Liver (tissue), 9 donors: ENCODE results near the gene GPATCH3. TPM values are rescaled to one million over a fixed set of nuclear protein-coding genes. Genes with fewer than 3 reads are reported as not detected.

Experiments used
- DNase-seq: peaks from one replicate; pipeline ENCODE4 v3.0.0-alpha.2; 2017; ENCODE audit warnings: low spot score
- H3K27ac ChIP-seq, 2 donors: one replicate each; pipeline ENCODE4 v1.7.0; 2013; ENCODE audit warnings: inconsistent platforms in 2 of 2, low read length in 2 of 2, control low read depth in 1 of 2, low read depth in 1 of 2, mild to moderate bottlenecking in 1 of 2
- H3K27me3 ChIP-seq, 4 donors: one replicate each; pipeline versions ENCODE4 v1.6.1 to v1.7.0; 2013; ENCODE audit warnings: low read length in 3 of 4, inconsistent platforms in 1 of 4, mild to moderate bottlenecking in 1 of 4, moderate library complexity in 1 of 4; ENCODE audit not compliant: control insufficient read depth in 4 of 4, insufficient read depth in 4 of 4
- H3K36me3 ChIP-seq, 4 donors: one replicate each; pipeline versions ENCODE4 v1.6.1 to v1.7.0; 2013; ENCODE audit warnings: low read length in 3 of 4, mild to moderate bottlenecking in 3 of 4, low read depth in 1 of 4, moderate library complexity in 1 of 4; ENCODE audit not compliant: control insufficient read depth in 4 of 4, insufficient read depth in 3 of 4
- H3K4me1 ChIP-seq, 4 donors: one replicate each; pipeline versions ENCODE4 v1.6.1 to v1.7.0; 2013; ENCODE audit warnings: low read length in 3 of 4, mild to moderate bottlenecking in 3 of 4, moderate library complexity in 1 of 4; ENCODE audit not compliant: control insufficient read depth in 4 of 4, insufficient read depth in 4 of 4
- H3K4me3 ChIP-seq, 3 donors: one replicate each; pipeline versions ENCODE4 v1.6.1 to v1.7.0; 2013; ENCODE audit warnings: low read length in 3 of 3, control low read depth in 1 of 3, low read depth in 1 of 3, mild to moderate bottlenecking in 1 of 3
- H3K9ac ChIP-seq, 2 donors: one replicate each; pipeline ENCODE4 v1.7.0; 2013; ENCODE audit warnings: low read length in 2 of 2, mild to moderate bottlenecking in 2 of 2, moderate library complexity in 2 of 2, control low read depth in 1 of 2, low read depth in 1 of 2
- H3K9me3 ChIP-seq, 4 donors: one replicate each; pipeline versions ENCODE4 v1.6.1 to v1.7.0; 2013; ENCODE audit warnings: low read length in 3 of 4; ENCODE audit not compliant: control insufficient read depth in 4 of 4
- ATF3 ChIP-seq: IDR thresholded peaks from 2 replicates; pipeline ENCODE4 v1.6.1; 2016; ENCODE audit warnings: antibody characterized with exemption
- CTCF ChIP-seq: fragments of 150-350 bp; IDR thresholded peaks from 2 replicates; pipeline ENCODE4 v1.5.1; 2017; ENCODE audit warnings: improper control_type of control experiment, low read depth, low read length; ENCODE audit not compliant: missing input control
- EGR1 ChIP-seq, 2 donors: IDR thresholded peaks; 2 replicates each; pipeline ENCODE4 v1.6.1; 2016 to 2018; ENCODE audit warnings: antibody characterized with exemption in 2 of 2, low read depth in 2 of 2
- FOXA1 ChIP-seq: IDR thresholded peaks from 2 replicates; pipeline ENCODE4 v1.6.1; 2016; ENCODE audit warnings: antibody characterized with exemption
- FOXA2 ChIP-seq: IDR thresholded peaks from 2 replicates; pipeline ENCODE4 v1.6.1; 2016; ENCODE audit warnings: antibody characterized with exemption
- GABPA ChIP-seq, 2 donors: IDR thresholded peaks in 1 of 2; conservative IDR thresholded peaks in 1 of 2; 2 replicates each; pipeline ENCODE4 v1.6.1; 2016; ENCODE audit warnings: antibody characterized with exemption in 2 of 2, mild to moderate bottlenecking in 1 of 2, moderate library complexity in 1 of 2
- HNF4A ChIP-seq, 2 donors: conservative IDR thresholded peaks; 2 replicates each; pipeline ENCODE4 v1.6.1; 2016; ENCODE audit warnings: antibody characterized with exemption in 2 of 2, mild to moderate bottlenecking in 2 of 2
- HNF4G ChIP-seq: IDR thresholded peaks from 2 replicates; pipeline ENCODE4 v1.6.1; 2016; ENCODE audit warnings: antibody characterized with exemption
- JUND ChIP-seq, 2 donors: IDR thresholded peaks; 2 replicates each; pipeline ENCODE4 v1.6.1; 2016; ENCODE audit warnings: antibody characterized with exemption in 2 of 2
- MAX ChIP-seq: IDR thresholded peaks from 2 replicates; pipeline ENCODE4 v1.6.1; 2016; ENCODE audit warnings: antibody characterized with exemption
- NR2F2 ChIP-seq: IDR thresholded peaks from 2 replicates; pipeline ENCODE4 v1.6.1; 2016; ENCODE audit warnings: antibody characterized with exemption
- RAD21 ChIP-seq, 2 donors: IDR thresholded peaks; 2 replicates each; pipeline ENCODE4 v1.6.1; 2016; ENCODE audit warnings: antibody characterized with exemption in 2 of 2, mild to moderate bottlenecking in 2 of 2
- REST ChIP-seq: IDR thresholded peaks from 2 replicates; pipeline ENCODE4 v1.6.1; 2016; ENCODE audit warnings: antibody characterized with exemption, mild to moderate bottlenecking
- RXRA ChIP-seq, 2 donors: IDR thresholded peaks; 2 replicates each; pipeline ENCODE4 v1.6.1; 2017 to 2018; ENCODE audit warnings: antibody characterized with exemption in 2 of 2, mild to moderate bottlenecking in 1 of 2
- SP1 ChIP-seq: IDR thresholded peaks from 2 replicates; pipeline ENCODE4 v1.6.1; 2018; ENCODE audit warnings: antibody characterized with exemption, mild to moderate bottlenecking
- TAF1 ChIP-seq: conservative IDR thresholded peaks from 2 replicates; pipeline ENCODE4 v1.6.1; 2016; ENCODE audit warnings: antibody characterized with exemption, mild to moderate bottlenecking
- YY1 ChIP-seq: IDR thresholded peaks from 2 replicates; pipeline ENCODE4 v1.6.1; 2016; ENCODE audit warnings: antibody characterized with exemption, mild to moderate bottlenecking
- ZBTB33 ChIP-seq: IDR thresholded peaks from 2 replicates; pipeline ENCODE4 v1.6.1; 2016; ENCODE audit warnings: antibody characterized with exemption
- WGBS: extraction: QIAGEN DNeasy Blood & Tissue Kit; methylation state at CpG from one replicate; pipeline ENCODE4 v1.1.7; 2013; 5-methylcytosine and 5-hydroxymethylcytosine counted together
- polyA plus RNA-seq, 2 donors: library from polyadenylated mRNA; stranded (reverse) in 1 of 2; unstranded in 1 of 2; fragments of 200-250 nt in 1 of 2; fragments of >200 nt in 1 of 2; fragmentation: Nextera tagmentation in 1 of 2; extraction: Ambion mirVana in 1 of 2; gene quantifications; one replicate each; pipeline versions ENCODE4 v1.2.1 to v1.2.3, GENCODE V29; 2013 to 2015
- total RNA-seq, 2 donors: library from RNA; depleted of rRNA; stranded (reverse); fragments of >200 nt; gene quantifications; one replicate each; pipeline ENCODE4 v1.2.3, GENCODE V29; 2014
- donor health status: healthy.
- donor health status: healthy.
- donor health status: healthy.
- donor health status: healthy.
- donor health status: healthy.

Gene GPATCH3
- total and polyA plus RNA-seq, 4 donors, result 5.8 to 6.3 (median 6.2) TPM

GRCh38 chr1:26921126-26921539, 20.9 kb upstream of the GPATCH3 start:
- Histone ChIP-seq H3K9me3 (no peaks in the 10 kb centered on the region), H3K27ac (peak overlapping the region; percentile 89 to 90), H3K9ac (peak overlapping the region; percentile 60 to 81), H3K36me3 (peaks cover 1 to 9% (median 7%) of the 10 kb centered on the region in 4 donors), H3K4me3 (peak overlapping the region; percentile 13 to 41 (median 25)), H3K27me3 (no peaks in the 10 kb centered on the region), H3K4me1 (peaks cover 4 to 21% (median 14%) of the 10 kb centered on the region in 4 donors)
- TF ChIP-seq YY1, result no peak
- no peak for TF ChIP-seq EGR1 (IDR thresholded peaks at IDR 0.05; ENCODE audit: low read depth in 2 of 2)
- no peak for TF ChIP-seq MAX
- TF ChIP-seq TAF1, result no peak
- no peak for TF ChIP-seq RAD21 (IDR thresholded peaks at IDR 0.05)
- no peak for DNase-seq
- 15% methylated on average over 7 of the region's 7 CpGs for WGBS

GRCh38 chr1:26915204-26915842, 15.1 kb upstream of the GPATCH3 start:
- no peak for DNase-seq
- WGBS, result 25% methylated on average over 5 of the region's 5 CpGs
- Histone ChIP-seq H3K9ac (no peak overlapping the region), H3K36me3 (peaks cover 0 to 6% (median 0%) of the 10 kb centered on the region in 4 donors), H3K27ac (peak overlapping the region; percentile 72 to 88), H3K27me3 (no peaks in the 10 kb centered on the region), H3K4me1 (peaks cover 3 to 44% (median 30%) of the 10 kb centered on the region in 4 donors), H3K4me3 (no peak overlapping the region), H3K9me3 (no peaks in the 10 kb centered on the region)
- TF ChIP-seq RAD21 (IDR thresholded peaks at IDR 0.05) (peak; percentile 8 to 59), SP1 (peak; percentile 91), GABPA (IDR thresholded peaks at IDR 0.05 in 1 of 2, conservative IDR thresholded peaks at IDR 0.05 in 1 of 2) (no peak), CTCF (no peak), JUND (IDR thresholded peaks at IDR 0.05) (peak; percentile 48 to 75), NR2F2 (no peak), ATF3 (peak; percentile 64), REST (peak; percentile 49), FOXA2 (peak; percentile 33), FOXA1 (peak; percentile 9), MAX (peak; percentile 69), RXRA (IDR thresholded peaks at IDR 0.05) (peak; percentile 91), EGR1 (IDR thresholded peaks at IDR 0.05; ENCODE audit: low read depth in 2 of 2) (no peak), HNF4A (conservative IDR thresholded peaks at IDR 0.05) (peak; percentile 88 to 89), HNF4G (peak; percentile 80), TAF1 (no peak), ZBTB33 (peak; percentile 23), YY1 (peak; percentile 65)
